HepG2 (cell line): Measurements from ENCODE around the gene DNAAF3. TPM values are rescaled to one million over a fixed set of nuclear protein-coding genes. Genes with fewer than 3 reads are reported as not detected.

ENCODE experiments used
- AGO1 ChIP-seq: fragments of 200-400 bp; formaldehyde crosslinking; IDR thresholded peaks from 2 replicates; pipeline ENCODE4 v1.6.1; 2017; ENCODE audit warnings: mild to moderate bottlenecking, low read depth, low read length, moderate library complexity; ENCODE audit not compliant: poor library complexity, severe bottlenecking
- MLXIP ChIP-seq: sonication (generic); formaldehyde crosslinking; IDR thresholded peaks from 2 replicates; pipeline ENCODE4 v1.9.0; 2021; ENCODE audit warnings: missing genetic modification reagents, borderline replicate concordance
- NCOA1 ChIP-seq: sonication (generic); formaldehyde crosslinking; IDR thresholded peaks from 2 replicates; pipeline ENCODE4 v1.9.0; 2021; ENCODE audit warnings: missing genetic modification reagents
- TRAFD1 ChIP-seq: sonication (generic); formaldehyde crosslinking; IDR thresholded peaks from 2 replicates; pipeline ENCODE4 v1.5.1; 2020; ENCODE audit warnings: missing genetic modification reagents, mild to moderate bottlenecking, borderline replicate concordance
- ZNF318 ChIP-seq: sonication (generic); formaldehyde crosslinking; IDR thresholded peaks from 2 replicates; pipeline ENCODE4 v1.4.0; 2020; ENCODE audit warnings: mild to moderate bottlenecking, missing genetic modification reagents
- ZUFSP ChIP-seq: sonication (generic); formaldehyde crosslinking; IDR thresholded peaks from 2 replicates; pipeline ENCODE4 v1.9.0; 2021; ENCODE audit warnings: missing genetic modification reagents, mild to moderate bottlenecking, borderline replicate concordance
- polyA plus RNA-seq, 8 experiments: library from polyadenylated mRNA; depleted of rRNA in 3 of 8; stranded (reverse) in 7 of 8; unstranded in 1 of 8; fragments of >200 nt; fragmentation: Illumina TruSeq in 4 of 8; extraction: Trizol in 4 of 8; gene quantifications; 2 replicates each; pipeline versions ENCODE4 v1.2.1 to v1.2.3, GENCODE V29; 2011 to 2016; ENCODE audit warnings: low read depth in 4 of 8, missing spikeins in 1 of 8, mixed read lengths in 1 of 8; ENCODE audit not compliant: insufficient read depth in 1 of 8
- total RNA-seq, 5 experiments: library from RNA; depleted of rRNA; stranded (reverse); fragments of >200 nt; fragmentation: Illumina TruSeq; extraction: Trizol; gene quantifications; 2 replicates each; pipeline ENCODE4 v1.2.3, GENCODE V29; 2016; ENCODE audit warnings: low read depth in 1 of 5

The DNAAF3 gene
- total and polyA plus RNA-seq, 2 of the 13 experiments (the other 11 are each of a cell fraction or from before 2014, with no cell fraction given) = 0.30 to 0.40 TPM

- no peak for TF ChIP-seq ZNF318 (CRISPR knock-in tag)
- no peak for TF ChIP-seq ZUFSP
- TF ChIP-seq NCOA1 (CRISPR knock-in tag) = 0 out of 2 replicates have a peak, but pooled peaks have one; percentile 70
- peak; percentile 77 for TF ChIP-seq AGO1
- TF ChIP-seq MLXIP = no peak
- TF ChIP-seq TRAFD1 (CRISPR knock-in tag) = no peak
Measured at GRCh38 chr19:55179606-55180484, 13.4 kb upstream of the DNAAF3 start, which contains the start of gene SYT5 (continued).
